Measurements from ENCODE around the gene AFMID. TPM values are rescaled to one million over a fixed set of nuclear protein-coding genes. Genes with fewer than 3 reads are reported as not detected.
A peak's percentile ranks its signal among the peaks of the same experiment; 100 is the strongest.
"Not testable (repeated sequence)": the region's sequence is repeated elsewhere in the genome, so short reads cannot be mapped to it uniquely, and the experiment has no call there.

The AFMID gene
- polyA plus RNA-seq, 1 donor: 36.7 TPM

DNA sequence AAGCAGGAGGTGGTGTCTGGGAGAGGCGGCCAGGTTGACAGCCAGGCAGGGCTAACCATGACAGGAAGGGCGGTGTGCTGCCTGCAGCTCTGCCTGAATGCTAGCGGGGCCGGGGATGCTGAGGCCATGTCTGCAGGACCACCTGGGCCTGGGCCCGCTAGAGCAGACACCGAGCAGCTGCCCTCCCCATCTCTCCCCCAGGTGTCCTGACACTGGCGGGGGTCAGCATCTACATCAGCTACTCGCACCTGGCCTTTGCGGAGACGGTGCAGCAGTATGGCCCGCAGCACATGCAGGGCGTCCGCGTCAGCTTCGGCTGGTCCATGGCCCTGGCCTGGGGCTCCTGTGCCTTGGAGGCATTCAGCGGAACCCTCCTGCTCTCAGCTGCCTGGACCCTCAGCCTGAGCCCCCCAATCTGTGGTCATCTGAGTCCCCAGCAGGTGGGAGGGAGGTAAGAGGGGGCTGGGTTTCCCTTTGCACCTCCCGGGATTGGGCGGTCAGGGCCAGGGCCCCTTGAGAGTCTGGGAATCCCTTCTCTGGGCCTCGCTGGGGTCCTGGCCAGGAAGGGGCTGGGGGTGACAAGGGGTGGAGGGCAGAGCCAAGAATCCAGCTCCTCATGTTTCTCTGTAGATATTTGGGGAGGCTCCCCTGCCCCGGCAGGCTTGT is 51.8 kb downstream of the AFMID start:
- no peak for DNase-seq (ENCODE audit: low read depth)

GRCh38 chr17:78239489-78239931 is 52.3 kb downstream of the AFMID start:
- no peak for DNase-seq (ENCODE audit: low read depth)

- no peak for DNase-seq (ENCODE audit: low read depth)
Measured at GRCh38 chr17:78240012-78240655, 53.0 kb downstream of the AFMID start.

DNA sequence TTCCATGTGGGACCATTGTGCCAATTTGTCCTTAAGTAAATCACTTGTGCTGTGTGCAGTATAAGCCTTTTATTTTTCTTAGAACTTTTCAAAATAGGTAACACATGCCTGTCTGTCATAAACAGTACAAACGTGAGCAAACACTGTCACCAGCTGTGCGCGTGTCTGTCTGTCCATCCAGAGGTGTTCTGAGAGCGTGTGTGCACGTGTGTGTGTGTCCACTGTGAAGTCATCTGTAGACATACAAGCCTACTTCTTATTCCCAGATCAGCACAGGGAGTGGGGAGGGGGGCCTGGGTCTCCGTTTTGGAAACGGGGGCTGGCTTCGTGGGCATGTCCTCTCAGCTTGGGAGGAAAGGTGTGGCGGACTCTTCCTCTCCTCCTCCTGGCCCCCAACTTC is 53.7 kb downstream of the AFMID start:
- no peak for DNase-seq (ENCODE audit: low read depth)

DNA sequence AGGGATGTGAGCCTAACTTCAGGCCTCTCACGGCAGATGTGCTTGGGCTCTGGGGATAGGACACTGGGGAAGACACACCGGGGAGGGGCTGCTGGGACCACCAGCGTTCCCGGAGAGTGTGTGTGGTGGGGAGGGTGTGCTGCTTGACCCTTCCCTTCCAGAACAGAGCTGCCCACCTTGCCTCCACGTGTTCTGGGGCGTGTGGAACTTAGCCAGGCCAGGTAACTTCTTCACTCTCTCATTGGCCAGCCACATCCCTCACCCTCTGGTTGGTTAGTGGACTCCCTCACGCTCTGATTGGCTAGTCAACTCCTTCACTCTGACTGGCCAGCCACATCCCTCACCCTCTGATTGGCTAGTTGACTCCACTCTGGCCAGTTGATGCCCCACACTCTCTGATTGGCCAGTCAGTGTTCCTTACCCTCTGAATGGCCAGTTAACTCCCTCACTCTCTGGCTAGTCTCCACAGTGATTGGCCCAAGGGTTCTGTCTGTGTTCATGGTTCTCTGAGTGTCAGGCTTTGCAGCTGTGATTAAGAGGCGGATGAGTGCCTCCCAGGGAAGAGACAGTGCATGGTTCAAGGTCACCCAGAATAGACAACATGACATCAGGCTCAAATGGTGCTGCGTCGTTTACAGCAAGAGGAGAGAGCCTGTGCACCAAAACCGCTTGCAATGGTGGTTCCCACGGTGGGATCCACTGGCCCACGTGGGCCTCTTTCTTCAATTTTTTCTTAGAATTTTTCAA is 54.3 kb downstream of the AFMID start:
- no peak for DNase-seq (ENCODE audit: low read depth)

DNA sequence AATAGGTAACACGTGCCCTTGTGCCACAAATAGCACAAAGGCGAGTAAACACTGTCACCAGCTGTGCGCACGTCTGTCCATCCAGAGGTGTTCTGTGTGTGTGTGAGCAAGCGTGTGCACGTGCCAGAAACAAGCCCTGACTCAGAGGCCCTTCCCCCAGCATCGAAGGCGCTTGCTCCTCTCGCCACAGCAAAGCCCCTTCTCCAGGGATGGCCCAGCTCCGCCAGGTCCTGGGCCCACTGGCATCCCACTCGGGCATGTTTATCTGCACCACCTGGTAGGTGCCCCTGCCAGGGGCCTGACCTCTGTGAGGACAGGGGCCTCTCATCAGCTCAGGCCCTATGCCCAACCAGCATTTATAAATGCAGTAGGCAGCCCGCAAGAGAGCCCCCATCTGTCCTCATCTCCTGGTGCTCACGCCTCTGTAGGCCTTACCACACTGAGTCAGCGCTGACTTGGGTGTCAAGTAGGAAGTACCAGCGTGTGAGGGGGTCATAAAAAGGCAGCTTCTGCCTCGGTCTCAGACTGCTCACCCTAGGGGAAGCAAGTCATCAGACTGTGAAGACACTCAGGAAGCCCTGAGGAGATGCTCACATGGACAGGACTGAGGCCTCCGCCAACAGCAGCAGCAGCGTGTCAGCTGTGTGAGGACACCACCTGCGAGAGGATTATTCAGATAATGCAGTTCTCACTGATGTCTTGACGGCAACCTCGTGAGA is 55.0 kb downstream of the AFMID start:
- no peak for DNase-seq (ENCODE audit: low read depth)

DNA sequence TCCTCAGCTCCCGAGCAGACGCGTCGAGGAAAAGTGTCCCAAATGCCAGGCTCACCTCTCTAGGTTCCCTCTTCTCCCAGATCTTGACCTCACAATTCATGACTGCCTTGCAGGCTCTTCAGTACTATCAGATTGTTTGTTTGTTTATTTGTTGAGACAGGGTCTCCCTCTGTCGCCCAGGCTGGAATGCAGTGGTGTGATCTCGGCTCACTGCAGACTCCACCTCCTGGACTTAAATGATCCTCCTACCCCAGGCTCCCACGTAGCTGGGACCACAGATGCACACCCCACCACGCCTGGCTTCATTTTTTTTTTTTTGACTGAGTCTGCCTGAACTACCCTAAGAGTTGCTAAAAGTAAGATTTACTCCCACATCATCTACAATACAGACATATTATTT is 60.1 kb downstream of the AFMID start:
- DNase-seq (ENCODE audit: low read depth): no peak

- no peak for DNase-seq (ENCODE audit: low read depth)
Measured at GRCh38 chr17:78248051-78248914, 61.1 kb downstream of the AFMID start.

DNA sequence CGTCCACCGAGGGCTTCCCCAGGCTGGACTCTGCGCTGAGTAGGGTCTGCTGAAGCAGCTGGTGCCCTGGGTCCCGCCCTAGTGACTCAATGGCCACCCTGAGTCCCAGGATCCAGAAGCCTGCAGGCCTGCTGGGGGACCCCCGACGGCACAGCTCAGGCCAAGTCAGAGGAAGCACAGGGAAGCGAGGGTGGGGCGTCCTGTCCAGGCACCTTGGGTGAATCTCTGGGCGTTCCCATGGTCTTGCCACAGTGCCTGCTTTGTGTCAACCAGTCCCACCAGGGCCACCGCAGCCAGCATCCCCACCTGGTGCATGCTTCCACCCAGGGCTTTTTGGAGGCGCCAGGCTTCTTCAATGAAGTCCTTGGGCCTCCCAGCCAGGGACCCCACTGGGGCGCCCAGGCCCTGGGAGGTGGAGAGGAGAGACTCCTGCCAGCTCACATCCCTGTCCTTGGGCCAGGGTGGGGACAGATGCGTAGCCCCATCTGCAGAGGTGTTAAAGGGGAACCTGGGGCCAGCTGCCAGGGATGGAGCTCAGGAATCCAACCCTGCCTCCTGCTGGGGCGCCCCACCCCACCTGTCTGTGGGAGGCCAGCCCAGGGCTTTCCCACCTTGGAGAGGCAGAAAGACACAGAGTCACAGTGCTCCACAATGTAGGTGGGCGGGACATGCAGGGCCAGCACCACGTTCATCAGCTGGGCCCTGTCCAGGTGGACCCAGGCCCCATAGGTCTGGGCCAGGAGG is 62.1 kb downstream of the AFMID start:
- no peak for DNase-seq (ENCODE audit: low read depth)

GRCh38 chr17:78249818-78250806 is 63.0 kb downstream of the AFMID start:
- no peak for DNase-seq (ENCODE audit: low read depth)

DNA sequence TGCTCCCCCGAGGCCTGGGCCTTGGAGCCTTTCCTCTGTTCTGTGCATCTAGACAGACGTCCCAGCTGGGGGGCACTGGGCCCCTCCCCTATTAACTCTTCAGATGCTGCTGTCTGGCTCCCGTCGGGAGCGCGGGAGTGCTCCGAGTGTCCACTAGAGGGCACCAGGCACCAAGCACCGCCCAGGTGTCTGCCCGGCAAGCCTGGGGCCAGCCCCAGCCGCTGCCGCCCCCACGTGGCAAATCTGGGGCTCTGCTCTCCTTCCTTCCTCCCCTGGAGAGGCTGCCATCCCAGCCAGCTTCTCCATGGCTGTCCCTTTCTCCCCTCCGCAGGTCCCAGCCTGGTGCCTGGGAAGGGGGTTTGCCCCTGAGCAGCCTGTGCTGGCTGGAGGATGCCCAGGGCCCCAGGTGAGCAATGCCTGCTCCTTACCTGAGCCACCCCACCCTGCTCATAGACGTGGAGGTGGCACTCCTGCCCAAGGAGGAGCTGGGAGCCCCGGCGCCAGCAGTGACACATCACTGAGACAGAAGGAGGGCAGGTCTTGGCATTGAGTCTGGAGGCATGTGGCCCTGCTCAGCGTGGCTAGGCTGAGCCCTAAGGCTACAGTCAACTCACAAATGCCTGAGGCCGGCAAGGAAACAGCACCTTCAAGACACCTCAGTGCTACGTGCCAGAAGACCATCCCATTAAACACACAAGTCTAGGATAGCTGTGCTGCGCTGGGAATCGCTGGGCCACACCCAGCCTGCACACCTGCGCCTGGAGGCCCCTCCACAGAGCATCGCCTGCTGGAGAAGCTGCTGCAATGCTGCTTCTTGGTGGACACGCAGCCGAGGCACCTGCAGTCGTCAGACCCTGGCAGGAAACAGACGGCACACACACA is 64.0 kb downstream of the AFMID start:
- peak; percentile 41 for DNase-seq (ENCODE audit: low read depth)

DNA sequence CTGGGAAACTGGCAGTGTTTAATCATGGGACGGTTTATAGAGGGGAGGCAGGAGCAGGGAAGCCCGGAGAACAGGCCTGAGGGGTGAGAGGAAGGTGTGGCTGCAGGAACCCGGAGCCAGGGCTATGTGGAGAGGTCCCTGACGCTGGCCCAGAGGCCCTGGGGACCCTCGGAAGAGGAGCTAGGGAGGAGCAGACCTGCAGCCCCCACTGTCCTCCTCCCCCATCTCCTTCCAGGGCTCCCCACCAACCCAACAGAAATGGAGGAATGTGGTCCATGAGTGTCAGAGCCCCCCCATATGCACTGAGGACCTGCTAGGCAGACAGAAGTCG is 64.6 kb downstream of the AFMID start:
- DNase-seq (ENCODE audit: low read depth): no peak

GRCh38 chr17:78252111-78252634 is 65.0 kb downstream of the AFMID start:
- no peak for DNase-seq (ENCODE audit: low read depth)

- DNase-seq (ENCODE audit: low read depth): no peak
Measured at GRCh38 chr17:78252701-78253635, 65.8 kb downstream of the AFMID start.

DNA sequence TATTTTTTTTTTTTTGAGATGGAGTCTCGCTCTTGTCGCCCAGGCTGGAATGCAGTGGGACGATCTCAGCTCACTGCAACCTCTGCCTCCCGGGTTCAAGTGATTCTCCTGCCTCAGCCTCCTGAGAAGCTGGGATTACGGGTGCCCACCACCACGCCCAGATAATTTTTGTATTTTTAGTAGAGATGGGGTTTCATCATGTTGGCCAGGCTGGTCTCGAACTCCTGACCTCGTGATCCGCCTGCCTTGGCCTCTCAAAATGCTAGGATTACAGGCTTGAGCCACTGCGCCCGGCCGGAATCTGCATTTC is 66.4 kb downstream of the AFMID start:
- DNase-seq (ENCODE audit: low read depth): not testable (repeated sequence)

DNA sequence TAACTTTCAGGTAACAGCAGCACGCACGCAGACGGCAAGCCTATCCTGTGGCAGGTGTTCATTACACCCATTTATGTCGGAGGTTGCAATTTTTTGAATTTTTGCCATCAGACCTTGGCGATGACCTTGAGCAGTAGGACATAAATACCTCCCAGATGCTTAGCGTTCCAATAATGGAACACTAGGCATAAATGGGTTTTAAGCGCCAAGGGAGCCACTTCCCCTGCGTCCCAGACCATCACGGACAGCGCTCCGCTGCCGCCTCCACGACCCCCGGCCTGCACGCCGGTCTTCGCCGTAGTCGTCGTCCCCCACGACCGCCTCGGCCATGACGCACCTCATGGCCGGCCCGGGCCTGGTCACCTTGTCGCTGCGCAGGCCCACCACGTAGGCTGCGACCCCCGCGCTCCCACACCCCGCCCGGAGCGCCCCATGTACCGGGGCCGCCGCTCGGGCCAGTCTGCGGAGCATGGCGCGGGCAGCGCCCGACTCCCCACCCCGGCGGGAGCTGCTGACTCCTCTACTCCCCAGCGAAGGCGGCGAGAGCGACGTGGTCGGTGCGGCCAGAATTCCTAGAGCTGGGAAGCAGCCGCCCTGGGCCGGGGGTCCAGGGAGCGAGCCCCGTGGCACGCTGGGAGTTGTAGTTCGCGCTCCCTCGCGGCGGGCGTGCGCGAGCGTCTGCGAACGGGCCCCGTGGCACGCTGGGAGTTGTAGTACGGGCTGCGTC is 66.9 kb downstream of the AFMID start:
- peak; percentile 62 for DNase-seq (ENCODE audit: low read depth)

Data from forelimb muscle (tissue), 1 donor.